ENCODE data around the gene CGB1.

DNA sequence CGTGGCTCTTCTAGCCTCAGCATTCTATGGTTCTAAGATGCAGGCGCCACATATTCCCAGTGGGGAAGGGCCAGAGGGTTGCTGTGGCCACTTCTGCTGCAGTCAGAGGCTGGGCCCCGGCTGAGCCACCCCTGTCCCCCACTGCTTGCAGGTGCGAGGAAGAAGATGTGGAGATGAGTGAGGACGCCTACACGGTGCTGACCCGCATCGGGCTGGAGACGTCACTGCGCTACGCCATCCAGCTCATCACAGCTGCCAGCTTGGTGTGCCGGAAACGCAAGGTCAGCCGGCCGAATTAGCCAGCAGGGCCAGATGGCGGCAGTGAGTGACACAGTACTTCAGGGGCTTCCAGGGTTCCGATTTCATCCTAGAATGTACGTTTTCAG lies 21.8 kb downstream of the CGB1 start:
- TF ChIP-seq POLR2A (IDR thresholded peaks at IDR 0.05): no peak
- TF ChIP-seq, protein P1, sequence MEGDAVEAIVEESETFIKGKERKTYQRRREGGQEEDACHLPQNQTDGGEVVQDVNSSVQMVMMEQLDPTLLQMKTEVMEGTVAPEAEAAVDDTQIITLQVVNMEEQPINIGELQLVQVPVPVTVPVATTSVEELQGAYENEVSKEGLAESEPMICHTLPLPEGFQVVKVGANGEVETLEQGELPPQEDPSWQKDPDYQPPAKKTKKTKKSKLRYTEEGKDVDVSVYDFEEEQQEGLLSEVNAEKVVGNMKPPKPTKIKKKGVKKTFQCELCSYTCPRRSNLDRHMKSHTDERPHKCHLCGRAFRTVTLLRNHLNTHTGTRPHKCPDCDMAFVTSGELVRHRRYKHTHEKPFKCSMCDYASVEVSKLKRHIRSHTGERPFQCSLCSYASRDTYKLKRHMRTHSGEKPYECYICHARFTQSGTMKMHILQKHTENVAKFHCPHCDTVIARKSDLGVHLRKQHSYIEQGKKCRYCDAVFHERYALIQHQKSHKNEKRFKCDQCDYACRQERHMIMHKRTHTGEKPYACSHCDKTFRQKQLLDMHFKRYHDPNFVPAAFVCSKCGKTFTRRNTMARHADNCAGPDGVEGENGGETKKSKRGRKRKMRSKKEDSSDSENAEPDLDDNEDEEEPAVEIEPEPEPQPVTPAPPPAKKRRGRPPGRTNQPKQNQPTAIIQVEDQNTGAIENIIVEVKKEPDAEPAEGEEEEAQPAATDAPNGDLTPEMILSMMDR (IDR thresholded peaks at IDR 0.05): no peak
- TF ChIP-seq POLR2AphosphoS5 (IDR thresholded peaks at IDR 0.05): no peak
- TF ChIP-seq EP300 (IDR thresholded peaks at IDR 0.05): no peak

Measured in suprapubic skin (tissue), 4 donors.